Stimulated activated memory B cell treated with anti-CD40 and anti-IgM and Interleukin-4, amounts not matched to agents 10 μg/mL and 1 μg/mL and 100 μg/mL, for 72 hours (primary cell): ENCODE data around the gene GALNT1.

ENCODE experiments used
- ATAC-seq: fragments of 150-1000 bp; cut with Tn5 transposase; 2 replicates; pipeline ENCODE4 v1.10.0; 2021
- H3K27ac Mint-ChIP-seq: one replicate; pipeline ENCODE4 v1.8.0; 2022; ENCODE audit warnings: mild to moderate bottlenecking, mixed read lengths
- H3K27me3 Mint-ChIP-seq: one replicate; pipeline ENCODE4 v1.8.0; 2022; ENCODE audit warnings: mixed read lengths
- H3K36me3 Mint-ChIP-seq: one replicate; pipeline ENCODE4 v1.8.0; 2022; ENCODE audit warnings: mixed read lengths
- H3K4me1 Mint-ChIP-seq: one replicate; pipeline ENCODE4 v1.8.0; 2022; ENCODE audit warnings: mixed read lengths
- H3K4me3 Mint-ChIP-seq: one replicate; pipeline ENCODE4 v1.8.0; 2022; ENCODE audit warnings: mild to moderate bottlenecking, moderate library complexity, mixed read lengths
- H3K9me3 Mint-ChIP-seq: one replicate; pipeline ENCODE4 v1.8.0; 2022; ENCODE audit warnings: mixed read lengths

GALNT1 gene

DNA sequence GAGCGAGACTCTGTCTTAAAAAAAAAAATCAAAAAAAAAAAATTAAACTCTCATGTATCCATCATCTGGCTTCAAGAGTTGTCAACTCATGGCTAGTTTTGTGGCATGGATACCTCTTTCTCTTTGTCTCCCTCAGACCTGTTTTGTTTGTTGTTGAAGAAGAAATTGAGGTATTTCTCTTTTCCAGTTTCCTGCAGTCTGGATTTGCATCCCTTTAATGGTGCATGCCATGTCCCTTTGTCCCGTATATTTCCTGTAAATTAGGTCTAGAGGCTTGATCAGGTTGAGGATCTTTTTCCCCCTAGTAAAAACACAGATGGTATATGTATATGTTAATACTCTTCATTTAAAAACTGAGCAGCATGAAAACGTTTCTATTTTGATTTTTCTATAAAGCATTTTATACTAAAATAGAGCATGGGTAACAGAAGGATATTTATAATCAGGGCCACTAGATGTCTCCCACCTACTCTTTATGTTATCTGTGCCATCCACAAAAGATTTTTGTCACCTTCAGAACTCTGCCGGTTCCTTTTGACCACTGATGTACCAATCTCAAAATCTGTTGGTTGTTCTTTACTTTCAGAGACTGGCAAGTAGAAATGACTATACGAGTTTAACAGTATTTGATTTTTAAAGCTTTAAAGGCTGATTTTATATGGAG, 80.1 kb downstream of the GALNT1 start:
- peaks cover 6% of the 10 kb centered on the region for H3K4me1 Mint-ChIP-seq
- peaks cover 36% of the 10 kb centered on the region for H3K36me3 Mint-ChIP-seq
- H3K9me3 Mint-ChIP-seq, result no peaks in the 10 kb centered on the region
- H3K27ac Mint-ChIP-seq, result no peak overlapping the region
- H3K4me3 Mint-ChIP-seq, result no peak overlapping the region
- no peak for ATAC-seq
- H3K27me3 Mint-ChIP-seq, result no peaks in the 10 kb centered on the region

DNA sequence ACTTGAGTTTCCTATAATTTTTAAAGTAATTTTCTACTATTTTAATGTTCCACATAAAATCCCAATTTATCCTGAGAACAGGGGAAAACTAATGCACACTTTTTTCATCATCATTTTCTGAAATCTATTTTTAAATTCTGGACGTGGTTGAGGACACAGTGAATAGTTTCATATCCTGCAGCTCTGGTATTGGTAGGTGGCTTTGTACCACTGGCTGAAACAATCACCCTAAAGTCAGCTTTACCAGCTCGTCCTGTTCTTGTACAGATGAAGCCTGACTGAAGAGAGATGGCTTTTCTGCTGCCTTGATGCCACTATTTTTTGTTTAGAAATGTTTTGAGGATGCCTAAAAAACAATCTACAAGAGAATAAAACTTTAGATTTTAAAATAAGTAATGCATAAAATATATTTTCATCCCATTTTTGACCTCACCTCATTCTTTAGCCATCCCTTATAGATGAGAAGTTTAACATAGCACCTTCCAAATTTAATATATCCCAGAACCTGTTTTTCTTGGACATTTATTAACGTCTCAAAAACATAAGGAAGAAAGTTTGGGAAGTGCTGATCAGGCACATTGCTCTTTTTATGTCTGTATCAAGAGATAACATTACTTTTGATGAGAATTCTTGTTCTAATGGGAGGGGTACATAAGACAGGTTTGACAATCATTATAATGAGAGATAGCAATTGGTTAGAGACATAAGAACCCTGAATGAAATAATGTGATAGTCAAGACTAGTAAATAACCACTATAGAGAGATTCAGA, 80.9 kb downstream of the GALNT1 start:
- Mint-ChIP-seq H3K4me1 (peaks cover 6% of the 10 kb centered on the region), H3K27me3 (no peaks in the 10 kb centered on the region), H3K9me3 (no peaks in the 10 kb centered on the region), H3K36me3 (peaks cover 45% of the 10 kb centered on the region), H3K4me3 (no peak overlapping the region), H3K27ac (no peak overlapping the region)
- no peak for ATAC-seq

GRCh38 chr18:35671966-35672603, 90.5 kb downstream of the GALNT1 start:
- H3K36me3 Mint-ChIP-seq, result peaks cover 38% of the 10 kb centered on the region
- H3K4me3 Mint-ChIP-seq, result no peak overlapping the region
- H3K4me1 Mint-ChIP-seq, result no peaks in the 10 kb centered on the region
- ATAC-seq, result no peak
- H3K27ac Mint-ChIP-seq, result no peak overlapping the region
- no peaks in the 10 kb centered on the region for H3K9me3 Mint-ChIP-seq
- no peaks in the 10 kb centered on the region for H3K27me3 Mint-ChIP-seq

- Mint-ChIP-seq H3K4me1 (no peaks in the 10 kb centered on the region), H3K36me3 (peaks cover 30% of the 10 kb centered on the region), H3K9me3 (no peaks in the 10 kb centered on the region), H3K27ac (no peak overlapping the region), H3K27me3 (no peaks in the 10 kb centered on the region), H3K4me3 (no peak overlapping the region)
- ATAC-seq, result no peak
These were observed 91.4 kb downstream of the GALNT1 start for GRCh38 chr18:35672897-35673296.

GRCh38 chr18:35673682-35674081, 92.1 kb downstream of the GALNT1 start:
- Mint-ChIP-seq H3K4me3 (no peak overlapping the region), H3K4me1 (no peaks in the 10 kb centered on the region), H3K27me3 (no peaks in the 10 kb centered on the region), H3K9me3 (no peaks in the 10 kb centered on the region), H3K36me3 (peaks cover 30% of the 10 kb centered on the region), H3K27ac (no peak overlapping the region)
- ATAC-seq, result no peak

DNA sequence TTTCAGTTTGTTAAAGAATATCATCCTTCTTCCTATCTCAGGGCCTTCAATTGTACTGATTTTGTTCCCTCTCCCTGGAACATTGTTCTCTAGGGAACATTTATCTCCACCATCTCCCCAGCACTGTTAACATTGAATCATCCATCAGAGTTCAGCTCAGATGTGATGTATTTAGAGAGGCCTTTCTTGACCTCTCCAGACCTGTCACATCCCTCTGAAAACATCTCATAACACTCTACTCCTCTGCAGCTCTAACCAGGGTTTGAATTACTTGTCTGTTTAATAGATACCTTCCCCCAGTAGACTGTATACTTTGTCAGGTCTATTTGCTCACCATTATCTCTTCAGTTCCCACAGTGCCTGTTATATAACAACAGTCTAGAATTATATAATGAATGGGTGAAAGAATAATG, 98.6 kb downstream of the GALNT1 start:
- no peaks in the 10 kb centered on the region for H3K9me3 Mint-ChIP-seq
- no peak overlapping the region for H3K4me3 Mint-ChIP-seq
- no peaks in the 10 kb centered on the region for H3K27me3 Mint-ChIP-seq
- no peak overlapping the region for H3K27ac Mint-ChIP-seq
- peaks cover 55% of the 10 kb centered on the region for H3K36me3 Mint-ChIP-seq
- no peak for ATAC-seq
- no peaks in the 10 kb centered on the region for H3K4me1 Mint-ChIP-seq

DNA sequence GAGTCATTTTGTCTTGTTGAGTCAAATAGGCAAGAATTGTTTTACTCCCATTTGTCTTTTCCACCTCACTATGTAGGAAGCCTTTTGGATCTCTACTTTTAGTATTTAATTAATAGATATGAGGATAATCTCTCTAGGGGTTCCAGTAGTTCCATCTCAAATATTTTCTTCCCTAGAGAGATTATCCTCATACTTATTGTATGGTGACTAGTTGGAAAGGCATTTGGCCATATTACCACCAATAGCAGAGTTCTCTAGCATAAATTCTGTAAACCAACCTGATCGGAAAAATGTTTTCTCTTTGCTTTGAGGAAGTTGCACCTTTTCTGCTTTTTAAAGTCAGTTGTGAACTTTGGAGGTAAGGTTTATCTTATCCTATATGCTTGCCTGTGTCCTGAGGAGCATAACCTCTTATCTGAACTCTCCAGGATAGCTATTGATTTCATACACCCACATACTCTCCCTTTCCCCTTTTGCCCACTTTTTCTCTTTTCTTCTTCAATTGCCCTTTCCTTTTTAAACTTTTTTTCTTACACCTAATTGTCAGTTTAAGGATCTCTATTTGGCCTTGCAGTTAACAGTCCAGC, 100.8 kb downstream of the GALNT1 start:
- H3K27ac Mint-ChIP-seq, result no peak overlapping the region
- no peaks in the 10 kb centered on the region for H3K27me3 Mint-ChIP-seq
- H3K4me1 Mint-ChIP-seq, result no peaks in the 10 kb centered on the region
- no peak overlapping the region for H3K4me3 Mint-ChIP-seq
- H3K36me3 Mint-ChIP-seq, result peaks cover 63% of the 10 kb centered on the region
- H3K9me3 Mint-ChIP-seq, result no peaks in the 10 kb centered on the region
- no peak for ATAC-seq

- no peak for ATAC-seq
- H3K9me3 Mint-ChIP-seq, result no peaks in the 10 kb centered on the region
- H3K36me3 Mint-ChIP-seq, result peaks cover 64% of the 10 kb centered on the region
- H3K27me3 Mint-ChIP-seq, result no peaks in the 10 kb centered on the region
- H3K4me1 Mint-ChIP-seq, result no peaks in the 10 kb centered on the region
- H3K27ac Mint-ChIP-seq, result no peak overlapping the region
- H3K4me3 Mint-ChIP-seq, result no peak overlapping the region
These were observed 101.5 kb downstream of the GALNT1 start for GRCh38 chr18:35683021-35683420.

DNA sequence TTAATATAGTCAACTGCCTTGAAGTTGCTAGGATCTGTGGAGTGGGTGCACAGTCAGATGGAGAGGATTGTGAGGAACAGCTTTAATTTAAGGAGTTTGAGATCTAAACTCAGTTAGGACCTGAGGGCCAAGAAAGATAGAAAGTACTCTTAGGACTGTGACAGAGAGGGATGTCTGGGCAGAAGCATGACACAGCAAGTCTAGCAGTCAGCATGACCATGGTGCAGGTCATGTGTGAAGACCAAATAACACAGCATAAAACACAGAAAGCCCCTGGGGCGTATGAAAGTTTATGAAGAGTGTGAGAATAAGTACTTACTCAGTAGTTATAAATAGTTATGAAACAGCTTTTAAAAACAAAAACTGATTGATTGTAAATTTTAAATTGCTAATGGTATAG, 107.2 kb downstream of the GALNT1 start:
- Mint-ChIP-seq H3K9me3 (no peaks in the 10 kb centered on the region), H3K4me1 (no peaks in the 10 kb centered on the region), H3K27ac (no peak overlapping the region), H3K36me3 (peaks cover 41% of the 10 kb centered on the region), H3K27me3 (no peaks in the 10 kb centered on the region), H3K4me3 (no peak overlapping the region)
- ATAC-seq, result no peak

GRCh38 chr18:35689728-35690127, 108.2 kb downstream of the GALNT1 start:
- Mint-ChIP-seq H3K36me3 (peaks cover 31% of the 10 kb centered on the region), H3K9me3 (no peaks in the 10 kb centered on the region), H3K4me3 (no peak overlapping the region), H3K27me3 (no peaks in the 10 kb centered on the region), H3K4me1 (no peaks in the 10 kb centered on the region), H3K27ac (no peak overlapping the region)
- no peak for ATAC-seq

DNA sequence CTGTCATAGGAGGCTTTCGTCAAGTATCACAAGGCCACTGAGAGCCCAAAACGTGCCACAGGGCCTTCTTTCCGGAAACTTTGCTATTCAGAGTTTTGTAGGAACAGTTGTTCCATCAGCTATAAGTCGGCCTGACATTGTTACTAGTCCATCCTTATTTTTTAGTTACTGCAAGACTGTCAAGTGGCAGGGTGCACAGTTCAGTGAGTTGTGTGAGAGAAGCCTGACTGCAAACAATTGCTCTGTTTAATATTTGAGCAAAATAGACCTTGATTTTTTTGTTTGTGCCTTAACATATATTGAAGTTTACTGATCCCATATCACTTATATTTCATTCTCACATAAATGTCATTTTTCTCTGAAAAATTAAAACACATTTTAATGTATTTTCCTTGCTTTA, 110.1 kb downstream of the GALNT1 start:
- no peak overlapping the region for H3K27ac Mint-ChIP-seq
- H3K4me3 Mint-ChIP-seq, result no peak overlapping the region
- no peaks in the 10 kb centered on the region for H3K4me1 Mint-ChIP-seq
- ATAC-seq, result no peak
- no peaks in the 10 kb centered on the region for H3K9me3 Mint-ChIP-seq
- H3K27me3 Mint-ChIP-seq, result no peaks in the 10 kb centered on the region
- peaks cover 17% of the 10 kb centered on the region for H3K36me3 Mint-ChIP-seq

DNA sequence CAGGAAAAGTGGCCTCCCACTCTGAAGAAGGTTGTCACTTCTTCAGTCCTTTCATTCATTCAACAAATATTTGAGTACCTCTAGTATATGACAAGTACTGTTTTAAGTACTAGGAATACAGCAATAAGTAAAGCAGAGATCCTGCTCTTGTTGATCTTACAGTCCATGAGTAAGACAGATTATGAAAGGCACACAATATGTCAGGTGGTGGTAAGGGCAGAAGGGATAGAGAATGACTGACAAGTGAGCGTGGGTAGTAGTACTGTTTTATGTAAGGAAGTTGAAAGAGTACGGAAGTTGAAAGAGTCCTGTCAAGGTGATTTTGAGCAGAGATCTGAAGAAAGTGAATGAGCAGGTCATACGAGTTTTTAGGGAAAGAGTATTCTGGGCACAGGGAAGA, 111.3 kb downstream of the GALNT1 start:
- Mint-ChIP-seq H3K4me1 (no peaks in the 10 kb centered on the region), H3K4me3 (no peak overlapping the region), H3K27ac (no peak overlapping the region), H3K9me3 (no peaks in the 10 kb centered on the region), H3K36me3 (peaks cover 23% of the 10 kb centered on the region), H3K27me3 (no peaks in the 10 kb centered on the region)
- ATAC-seq, result no peak

DNA sequence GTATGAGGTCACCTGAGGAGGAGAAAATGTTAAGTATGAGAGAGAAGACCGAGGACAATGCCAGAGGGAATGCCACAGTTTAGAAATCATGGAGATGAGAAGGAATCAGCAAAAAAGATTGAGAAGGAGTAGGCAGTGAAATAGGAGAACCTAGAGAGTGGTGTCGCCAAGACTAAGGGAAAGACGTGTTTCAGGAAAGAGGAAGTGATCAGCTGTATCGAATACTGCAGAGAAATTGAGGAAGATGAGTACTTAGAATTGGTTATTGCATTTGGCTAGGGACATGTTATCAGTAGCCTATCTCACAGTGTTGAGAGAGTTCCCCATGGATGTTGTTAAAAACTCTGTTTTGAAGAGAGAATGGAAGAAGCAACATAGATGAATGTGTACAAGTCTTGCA, 112.3 kb downstream of the GALNT1 start:
- Mint-ChIP-seq H3K27me3 (no peaks in the 10 kb centered on the region), H3K9me3 (no peaks in the 10 kb centered on the region), H3K4me3 (no peak overlapping the region), H3K36me3 (peaks cover 14% of the 10 kb centered on the region), H3K4me1 (no peaks in the 10 kb centered on the region), H3K27ac (no peak overlapping the region)
- ATAC-seq, result no peak

- peaks cover 22% of the 10 kb centered on the region for H3K36me3 Mint-ChIP-seq
- no peak overlapping the region for H3K27ac Mint-ChIP-seq
- H3K4me1 Mint-ChIP-seq, result no peaks in the 10 kb centered on the region
- ATAC-seq, result no peak
- no peaks in the 10 kb centered on the region for H3K9me3 Mint-ChIP-seq
- H3K27me3 Mint-ChIP-seq, result no peaks in the 10 kb centered on the region
- H3K4me3 Mint-ChIP-seq, result no peak overlapping the region
These were observed 113.3 kb downstream of the GALNT1 start for GRCh38 chr18:35694808-35695207.

GRCh38 chr18:35695384-35695783, 113.8 kb downstream of the GALNT1 start:
- Mint-ChIP-seq H3K27ac (no peak overlapping the region), H3K4me3 (no peak overlapping the region), H3K27me3 (no peaks in the 10 kb centered on the region), H3K36me3 (peaks cover 28% of the 10 kb centered on the region), H3K9me3 (no peaks in the 10 kb centered on the region), H3K4me1 (no peaks in the 10 kb centered on the region)
- no peak for ATAC-seq
